H1 (cell line): ENCODE data around the gene PDE1C. TPM values are rescaled to one million over a fixed set of nuclear protein-coding genes. Genes with fewer than 3 reads are reported as not detected.

ENCODE experiments used
- CTCF ChIA-PET: fragments of 300-600 bp; sonication (Branson Sonifier 250); formaldehyde crosslinking; loops from one replicate; lab custom pipeline; 2021; ENCODE audit not compliant: partially characterized antibody; lab: Charles Lee
- POLR2A ChIA-PET: fragments of 300-600 bp; sonication (Branson Sonifier 250); formaldehyde crosslinking; loops from one replicate; lab custom pipeline; 2021; ENCODE audit warnings: inconsistent platforms; ENCODE audit not compliant: partially characterized antibody; lab: Charles Lee
- DNase-seq, 2 experiments: peaks; one replicate each; pipeline versions ENCODE4 v3.0.0 to v3.0.0-alpha.2; 2010 to 2022; ENCODE audit warnings: low spot score in 2 of 2, low read depth in 1 of 2, mixed read lengths in 1 of 2
- FAIRE-seq: peaks from 2 replicates; lab custom pipeline; 2011; peaks lifted over from hg19 to GRCh38; lab: Jason Lieb, UNC
- H2AFZ ChIP-seq: 2 replicates; pipeline ENCODE4 v1.8.1; 2012; ENCODE audit warnings: low read length, inconsistent platforms
- H2AK5ac ChIP-seq: 2 replicates; pipeline ENCODE4 v1.6.1; 2013; ENCODE audit warnings: low read depth, low read length
- H2BK120ac ChIP-seq: replicated peaks from 2 replicates; pipeline ENCODE3; 2013; ENCODE audit warnings: low read depth, low read length, inconsistent platforms
- H2BK12ac ChIP-seq: 2 replicates; pipeline ENCODE4 v1.6.1; 2013; ENCODE audit warnings: low read depth, low read length
- H2BK15ac ChIP-seq: 2 replicates; pipeline ENCODE4 v1.6.1; 2013; ENCODE audit warnings: low read length
- H2BK20ac ChIP-seq: 2 replicates; pipeline ENCODE4 v1.6.1; 2013; ENCODE audit warnings: low read length
- H2BK5ac ChIP-seq: 2 replicates; pipeline ENCODE4 v1.6.1; 2013; ENCODE audit warnings: low read depth, low read length
- H3K14ac ChIP-seq: 2 replicates; pipeline ENCODE4 v1.6.1; 2013; ENCODE audit warnings: inconsistent platforms; ENCODE audit not compliant: insufficient read length
- H3K18ac ChIP-seq: 2 replicates; pipeline ENCODE4 v1.6.1; 2013; ENCODE audit warnings: low read length; ENCODE audit errors: extremely low read depth
- H3K23ac ChIP-seq: 2 replicates; pipeline ENCODE4 v1.6.1; 2013; ENCODE audit warnings: inconsistent platforms; ENCODE audit not compliant: insufficient read length
- H3K23me2 ChIP-seq: 2 replicates; pipeline ENCODE4 v1.6.1; 2013; ENCODE audit warnings: low read depth, low read length
- H3K27ac ChIP-seq: 2 replicates; pipeline ENCODE4 v1.6.1; 2011; ENCODE audit warnings: low read depth, low read length, inconsistent platforms
- H3K27me3 ChIP-seq, 4 experiments: replicated peaks in 1 of 4; 1 replicate in 1 of 4; 2 replicates in 3 of 4; pipeline versions ENCODE4 v1.6.1 to v1.8.1; 2011 to 2013; ENCODE audit warnings: low read length in 3 of 4, mild to moderate bottlenecking in 3 of 4, inconsistent platforms in 2 of 4, mixed read lengths in 2 of 4, moderate library complexity in 1 of 4; ENCODE audit not compliant: control insufficient read depth in 3 of 4, insufficient read depth in 3 of 4; ENCODE audit errors: extremely low read depth in 1 of 4
- H3K36me3 ChIP-seq, 4 experiments: 2 replicates each; pipeline versions ENCODE4 v1.6.1 to v1.8.1; 2011 to 2013; ENCODE audit warnings: mild to moderate bottlenecking in 4 of 4, low read length in 3 of 4, moderate library complexity in 2 of 4, control low read depth in 1 of 4, inconsistent platforms in 1 of 4; ENCODE audit not compliant: insufficient read depth in 4 of 4, control insufficient read depth in 2 of 4
- H3K4ac ChIP-seq: replicated peaks from 2 replicates; pipeline ENCODE3; 2013; ENCODE audit warnings: low read length, low read depth, mixed read lengths, inconsistent platforms; ENCODE audit not compliant: insufficient read length
- H3K4me1 ChIP-seq, 4 experiments: replicated peaks in 1 of 4; 1 replicate in 1 of 4; 2 replicates in 3 of 4; pipeline versions ENCODE4 v1.6.1 to v1.8.1; 2011 to 2013; ENCODE audit warnings: low read length in 3 of 4, inconsistent platforms in 2 of 4, mixed read lengths in 1 of 4; ENCODE audit not compliant: insufficient read depth in 4 of 4, control insufficient read depth in 3 of 4
- H3K4me2 ChIP-seq, 2 experiments: 2 replicates each; pipeline versions ENCODE4 v1.6.1 to v1.8.1; 2011 to 2013; ENCODE audit warnings: low read depth in 2 of 2, low read length in 2 of 2, control low read depth in 1 of 2, inconsistent platforms in 1 of 2, mild to moderate bottlenecking in 1 of 2; ENCODE audit not compliant: insufficient read depth in 1 of 2
- H3K4me3 ChIP-seq, 4 experiments: fragments of 200-600, 300-600 bp in 1 of 4; sonication (generic), shearing (Covaris generic), sonication (Bioruptor Twin) in 1 of 4; 2 replicates each; pipeline versions ENCODE4 v1.5.1 to v1.8.1; 2011 to 2016; ENCODE audit warnings: low read length in 4 of 4, low read depth in 3 of 4, control low read depth in 2 of 4, inconsistent platforms in 2 of 4, mild to moderate bottlenecking in 2 of 4, mixed read lengths in 1 of 4, moderate library complexity in 1 of 4; ENCODE audit not compliant: insufficient read depth in 2 of 4; ENCODE audit errors: extremely low read depth in 1 of 4
- H3K56ac ChIP-seq: replicated peaks from 2 replicates; pipeline ENCODE3; 2013; ENCODE audit warnings: low read depth, mild to moderate bottlenecking, mixed read lengths, low read length, inconsistent platforms; ENCODE audit not compliant: insufficient read length
- H3K79me1 ChIP-seq: 2 replicates; pipeline ENCODE4 v1.6.1; 2013; ENCODE audit warnings: low read depth, low read length, control low read depth
- H3K79me2 ChIP-seq, 2 experiments: 2 replicates each; pipeline versions ENCODE4 v1.6.1 to v1.8.1; 2012 to 2013; ENCODE audit warnings: low read length in 2 of 2, mild to moderate bottlenecking in 2 of 2, inconsistent platforms in 1 of 2; ENCODE audit not compliant: insufficient read depth in 2 of 2, control insufficient read depth in 1 of 2
- H3K9ac ChIP-seq, 4 experiments: replicated peaks in 1 of 4; 1 replicate in 1 of 4; 2 replicates in 3 of 4; pipeline versions ENCODE4 v1.6.1 to v1.8.1; 2011 to 2013; ENCODE audit warnings: low read depth in 3 of 4, low read length in 3 of 4, control low read depth in 2 of 4, mild to moderate bottlenecking in 2 of 4, moderate library complexity in 2 of 4, inconsistent platforms in 1 of 4; ENCODE audit errors: extremely low read depth in 1 of 4
- H3K9me3 ChIP-seq, 2 experiments: 2 replicates each; pipeline versions ENCODE4 v1.6.1 to v1.8.1; 2012 to 2013; ENCODE audit warnings: mild to moderate bottlenecking in 2 of 2, moderate library complexity in 2 of 2, control low read depth in 1 of 2, inconsistent platforms in 1 of 2, low read depth in 1 of 2, low read length in 1 of 2, mixed read lengths in 1 of 2; ENCODE audit not compliant: insufficient read depth in 2 of 2
- H4K20me1 ChIP-seq, 2 experiments: replicated peaks in 1 of 2; 2 replicates each; pipeline versions ENCODE3 to v1.8.1; 2011 to 2013; ENCODE audit warnings: inconsistent platforms in 2 of 2, low read length in 2 of 2, mild to moderate bottlenecking in 1 of 2; ENCODE audit not compliant: insufficient read depth in 2 of 2, control insufficient read depth in 1 of 2
- H4K5ac ChIP-seq: 2 replicates; pipeline ENCODE4 v1.6.1; 2013; ENCODE audit warnings: low read length, low read depth, mixed read lengths, inconsistent platforms; ENCODE audit not compliant: insufficient read length
- H4K8ac ChIP-seq: 2 replicates; pipeline ENCODE4 v1.8.0; 2013; ENCODE audit warnings: mild to moderate bottlenecking, moderate library complexity, low read length, inconsistent platforms; ENCODE audit not compliant: insufficient read depth; ENCODE audit errors: extremely low read depth
- H4K91ac ChIP-seq: replicated peaks from 2 replicates; pipeline ENCODE3; 2013; ENCODE audit warnings: low read length, mixed read lengths, inconsistent platforms; ENCODE audit not compliant: insufficient read length
- ASH2L ChIP-seq: fragments of 200-600, 300-600 bp; sonication (generic); IDR thresholded peaks from one replicate; pipeline ENCODE4 v1.7.1; 2017; ENCODE audit warnings: low read length
- BACH1 ChIP-seq: IDR thresholded peaks from 2 replicates; pipeline ENCODE4 v1.6.1; 2012; ENCODE audit warnings: low read length, improper control_type of control experiment
- BCL11A ChIP-seq, 2 experiments: IDR thresholded peaks; one replicate each; pipeline ENCODE4 v1.6.1; 2011; ENCODE audit warnings: low read depth in 2 of 2, low read length in 2 of 2, mild to moderate bottlenecking in 2 of 2
- CREB1 ChIP-seq: IDR thresholded peaks from 2 replicates; pipeline ENCODE4 v1.6.1; 2012; ENCODE audit warnings: inconsistent platforms
- EZH2 ChIP-seq: fragments of 200-600 bp; sonication (generic); IDR thresholded peaks from 2 replicates; pipeline ENCODE4 v1.7.1; 2012; ENCODE audit warnings: low read depth, mild to moderate bottlenecking, moderate library complexity, low read length, inconsistent platforms; ENCODE audit not compliant: severe bottlenecking
- GTF2F1 ChIP-seq: IDR thresholded peaks from 2 replicates; pipeline ENCODE4 v1.6.1; 2012; ENCODE audit warnings: low read depth, low read length, improper control_type of control experiment, borderline replicate concordance
- NRF1 ChIP-seq: IDR thresholded peaks from 2 replicates; pipeline ENCODE4 v1.6.1; 2011; ENCODE audit warnings: mild to moderate bottlenecking, low read depth, low read length, improper control_type of control experiment
- POLR2A ChIP-seq, 2 experiments: IDR thresholded peaks; 1 replicate in 1 of 2; 2 replicates in 1 of 2; pipeline ENCODE4 v1.6.1; 2011; ENCODE audit warnings: low read depth in 2 of 2, low read length in 2 of 2, mild to moderate bottlenecking in 2 of 2; ENCODE audit errors: control extremely low read depth in 1 of 2
- SIN3A ChIP-seq, 2 experiments: IDR thresholded peaks in 1 of 2; conservative IDR thresholded peaks in 1 of 2; 2 replicates each; pipeline ENCODE4 v1.6.1; 2011 to 2012; ENCODE audit warnings: low read length in 2 of 2, improper control_type of control experiment in 1 of 2, low read depth in 1 of 2, mild to moderate bottlenecking in 1 of 2
- SP1 ChIP-seq: IDR thresholded peaks from 2 replicates; pipeline ENCODE4 v1.6.1; 2011; ENCODE audit warnings: low read depth, low read length
- SP2 ChIP-seq: IDR thresholded peaks from 2 replicates; pipeline ENCODE4 v1.6.1; 2012; ENCODE audit warnings: mild to moderate bottlenecking, low read length, inconsistent platforms
- TAF7 ChIP-seq: optimal IDR thresholded peaks from 2 replicates; pipeline ENCODE3; 2011; ENCODE audit warnings: low read depth, mild to moderate bottlenecking, inconsistent platforms, low read length, moderate library complexity, borderline replicate concordance
- TCF12 ChIP-seq: IDR thresholded peaks from 2 replicates; pipeline ENCODE4 v1.6.1; 2011; ENCODE audit warnings: low read depth, mild to moderate bottlenecking, low read length
- WGBS, 2 experiments: shearing (Covaris generic) in 1 of 2; methylation state at CpG; one replicate each; pipeline versions ENCODE4 v1.1.6 to v1.1.7; 2013 to 2015; ENCODE audit warnings: low lambda C conversion rate in 2 of 2, mixed read lengths in 2 of 2, inconsistent platforms in 1 of 2, low coverage in 1 of 2, missing lambda C conversion rate in 1 of 2; ENCODE audit not compliant: insufficient replicate concordance in 2 of 2, insufficient coverage in 1 of 2, insufficient read length in 1 of 2; ENCODE audit errors: extremely low coverage in 1 of 2, missing lambda C conversion rate in 1 of 2; 5-methylcytosine and 5-hydroxymethylcytosine counted together
- polyA plus RNA-seq, 7 experiments: library from polyadenylated mRNA; depleted of rRNA in 3 of 7; stranded (reverse) in 5 of 7; unstranded in 2 of 7; fragments of >200 nt in 5 of 7; fragments of 200-250 nt in 2 of 7; gene quantifications; 1 replicate in 5 of 7; 2 replicates in 1 of 7; 4 replicates in 1 of 7; pipeline versions ENCODE4 v1.2.1 to v1.2.3, GENCODE V29; 2011 to 2013; ENCODE audit warnings: missing spikeins in 2 of 7, mixed read lengths in 2 of 7
- total RNA-seq: library from RNA; stranded (reverse); fragmentation: NEBNext Ultra II Directional; extraction: Animal tissue kit (Norgen Biotek cat#: 25700); gene quantifications from 2 replicates; pipeline ENCODE4 v1.2.1, GENCODE V29; 2021

PDE1C gene
- total and polyA plus RNA-seq, 2 of the 8 experiments (the other 6 are each of a cell fraction or from before 2014, with no cell fraction given), result 0.11 to 1.1 TPM

DNA sequence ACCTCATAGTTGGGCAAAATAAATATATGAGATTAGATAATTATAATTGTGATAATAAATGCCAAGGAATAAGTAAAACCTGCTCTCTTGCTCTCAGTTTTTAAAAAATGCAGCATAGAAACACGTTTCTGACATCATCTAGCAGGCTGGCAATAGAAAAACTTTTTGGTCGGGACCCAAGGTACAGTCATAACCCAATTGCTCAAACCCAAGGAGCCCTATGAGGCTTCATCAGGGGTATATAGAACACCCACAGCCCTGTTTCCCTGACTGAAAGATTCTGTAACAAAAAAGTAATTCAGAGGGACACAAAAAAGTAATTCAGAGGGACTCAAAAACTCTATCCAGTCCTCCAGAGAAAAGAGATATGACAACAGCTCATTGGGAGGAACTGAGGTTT is 3.8 kb downstream of the PDE1C start:
- Histone ChIP-seq H3K4me3 (no peak overlapping the region), H2BK15ac (no peak overlapping the region), H3K9me3 (no peaks in the 10 kb centered on the region)
- TF ChIP-seq POLR2A (IDR thresholded peaks at IDR 0.05; ENCODE audit: control extremely low read depth in 1 of 2, low read depth in 2 of 2, low read length in 2 of 2) (no peak), SP1 (no peak), SP2 (no peak), NRF1 (no peak), GTF2F1 (no peak), EZH2 (no peak), BACH1 (no peak), SIN3A (conservative IDR thresholded peaks at IDR 0.05 in 1 of 2, IDR thresholded peaks at IDR 0.05 in 1 of 2; ENCODE audit: low read depth in 1 of 2, low read length in 2 of 2) (no peak), CREB1 (no peak), TAF7 (no peak), BCL11A (IDR thresholded peaks at IDR 0.05; ENCODE audit: low read depth in 2 of 2, low read length in 2 of 2) (no peak), ASH2L (no peak), TCF12 (no peak)
- TF ChIP-seq, all 59 proteins: peak for 0
- Histone ChIP-seq H3K4me2 (no peak overlapping the region), H3K27me3 (peaks cover 17 to 42% (median 34%) of the 10 kb centered on the region in 4 experiments), H3K23ac (no peak overlapping the region), H3K79me2 (no peaks in the 10 kb centered on the region), H3K79me1 (no peaks in the 10 kb centered on the region), H3K14ac (no peak overlapping the region), H3K4me1 (no peaks in the 10 kb centered on the region; a peak in 1 of 7 replicates), H2AFZ (no peak overlapping the region), H3K27ac (no peak overlapping the region), H4K5ac (no peak overlapping the region), H3K23me2 (peaks cover 10% of the 10 kb centered on the region; the same call in 1 of the 2 replicates), H2BK20ac (no peak overlapping the region), H2BK120ac (no peak overlapping the region), H3K9ac (no peak overlapping the region), H3K4ac (no peak overlapping the region), H2AK5ac (no peak overlapping the region), H3K18ac (no peak overlapping the region), H2BK12ac (no peak overlapping the region), H4K20me1 (no peaks in the 10 kb centered on the region), H3K56ac (no peak overlapping the region), H4K91ac (no peak overlapping the region), H4K8ac (no peak overlapping the region), H3K36me3 (no peaks in the 10 kb centered on the region), H2BK5ac (no peak overlapping the region)
- 68% methylated on average over 2 of the region's 2 CpGs; no CpG with 5 or more reads in 1 of the 2 experiments for WGBS, 2 experiments
- CTCF ChIA-PET, result interaction anchor here (1.5 to 3.2 kb wide), 2 partner anchors 252 to 283 kb away, joined by 3 to 11 read pairs; no protein-coding TSS in a partner anchor
- POLR2A ChIA-PET, result no interaction called here
- FAIRE-seq, result no peak
- DNase-seq, result no peak
